HTR-8/SVneo (cell line): ENCODE measurements around the gene KPNA4.
"Not testable (repeated sequence)": the region's sequence is repeated elsewhere in the genome, so short reads cannot be mapped to it uniquely, and the experiment has no call there.

Experiments used
- DNase-seq: peaks from one replicate; pipeline ENCODE4 v3.0.0; 2011; ENCODE audit warnings: low spot score, mixed read lengths; ENCODE audit not compliant: insufficient read length
- FAIRE-seq: peaks from 2 replicates; lab custom pipeline; 2011; peaks lifted over from hg19 to GRCh38; lab: Jason Lieb, UNC

KPNA4 gene

DNA sequence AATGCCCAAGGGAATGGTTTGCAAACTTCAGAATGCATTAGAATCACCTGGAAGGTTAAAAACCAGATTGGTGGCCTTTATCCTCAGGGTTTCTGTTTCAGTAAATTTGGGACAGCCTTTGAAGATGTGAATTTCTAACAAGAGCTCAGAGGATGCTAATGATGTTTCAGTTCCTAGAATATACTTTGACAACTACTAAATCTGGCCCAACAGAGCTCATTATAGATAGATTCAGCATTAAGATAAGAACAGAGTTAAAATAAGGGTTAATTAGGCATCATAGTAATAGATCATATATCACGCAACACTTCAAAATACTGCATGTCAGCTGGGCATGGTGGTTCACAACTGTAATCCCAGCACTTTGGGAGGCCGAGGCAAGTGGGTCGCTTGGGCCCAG lies 9.3 kb upstream of the KPNA4 start:
- FAIRE-seq (no peak), DNase-seq (no peak)

DNA sequence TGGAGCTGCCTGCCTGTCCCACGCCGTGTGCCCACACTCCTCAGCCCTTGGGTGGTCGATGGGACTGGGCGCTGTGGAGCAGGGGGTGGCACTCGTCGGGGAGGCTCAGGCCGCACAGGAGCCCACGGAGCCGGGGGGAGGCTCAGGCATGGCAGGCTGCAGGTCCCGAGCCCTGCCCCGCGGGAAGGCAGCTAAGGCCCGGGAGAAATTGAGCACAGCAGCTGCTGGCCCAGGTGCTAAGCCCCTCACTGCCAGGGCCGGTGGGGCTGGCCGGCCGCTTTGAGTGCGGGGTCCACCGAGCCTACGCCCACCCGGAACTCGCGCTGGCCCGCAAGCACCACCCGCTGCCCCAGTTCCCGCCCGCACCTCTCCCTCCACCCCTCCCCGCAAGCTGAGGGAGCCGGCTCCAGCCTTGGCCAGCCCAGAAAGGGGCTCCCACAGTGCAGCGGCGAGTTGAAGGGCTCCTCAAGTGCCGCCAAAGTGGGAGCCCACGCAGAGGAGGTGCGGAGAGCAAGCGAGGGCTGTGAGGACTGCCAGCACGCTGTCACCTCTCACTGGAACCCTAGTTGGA lies 8.7 kb upstream of the KPNA4 start:
- FAIRE-seq, DNase-seq: not testable (repeated sequence)

DNA sequence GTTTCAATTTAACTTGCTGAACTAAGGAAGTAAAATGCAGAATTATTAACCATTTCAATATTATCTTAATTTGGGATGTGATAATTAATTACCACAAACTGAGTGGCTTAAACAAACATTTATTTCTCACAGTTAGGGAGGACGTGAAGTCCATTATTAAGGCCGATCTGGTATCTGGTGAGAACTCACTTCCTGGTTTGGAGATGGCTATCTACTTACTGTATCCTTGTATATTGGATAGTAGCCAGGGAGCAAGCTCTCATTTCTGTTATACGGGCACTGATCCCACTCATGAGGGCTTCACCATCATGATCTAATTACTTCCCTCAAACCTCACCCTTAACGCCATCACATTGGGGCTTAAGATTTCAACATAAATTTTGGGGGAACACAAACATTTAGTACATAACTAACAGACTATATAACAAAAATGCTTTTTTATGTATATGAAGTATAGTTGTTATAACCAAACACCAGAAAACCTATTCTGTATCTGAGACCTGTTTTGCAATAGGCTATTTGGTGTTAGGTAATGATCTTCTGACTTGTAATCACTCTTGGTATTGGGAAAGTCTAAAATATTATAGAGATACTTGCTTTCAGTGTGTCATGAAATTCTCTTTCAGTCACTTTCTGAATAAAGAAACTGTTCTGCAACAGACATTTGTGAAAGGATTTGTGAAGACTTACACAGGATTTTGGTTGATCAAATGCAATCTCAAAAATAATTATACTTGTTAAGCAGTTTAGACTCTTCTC lies 4.7 kb upstream of the KPNA4 start:
- DNase-seq (no peak), FAIRE-seq (no peak)

DNA sequence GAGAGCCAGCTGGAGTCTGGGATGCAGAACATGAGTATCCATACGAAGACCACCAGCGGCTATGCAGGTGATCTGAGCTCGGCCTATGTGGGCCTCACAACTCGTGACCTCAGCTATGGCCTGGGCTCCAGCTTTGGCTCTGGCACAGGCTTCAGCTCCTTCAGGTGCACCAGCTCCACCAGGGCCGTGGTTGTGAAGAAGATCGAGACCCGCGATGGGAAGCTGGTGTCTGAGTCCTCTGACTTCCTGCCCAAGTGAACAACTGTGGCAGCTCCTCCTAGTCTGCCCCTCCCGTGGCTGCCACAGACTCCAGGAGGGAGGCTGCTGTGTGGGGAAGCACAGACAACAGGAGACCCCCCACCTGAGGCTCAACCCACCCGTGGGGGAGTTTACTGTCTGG lies 3.6 kb upstream of the KPNA4 start:
- no peak for DNase-seq
- FAIRE-seq, result no peak

DNA sequence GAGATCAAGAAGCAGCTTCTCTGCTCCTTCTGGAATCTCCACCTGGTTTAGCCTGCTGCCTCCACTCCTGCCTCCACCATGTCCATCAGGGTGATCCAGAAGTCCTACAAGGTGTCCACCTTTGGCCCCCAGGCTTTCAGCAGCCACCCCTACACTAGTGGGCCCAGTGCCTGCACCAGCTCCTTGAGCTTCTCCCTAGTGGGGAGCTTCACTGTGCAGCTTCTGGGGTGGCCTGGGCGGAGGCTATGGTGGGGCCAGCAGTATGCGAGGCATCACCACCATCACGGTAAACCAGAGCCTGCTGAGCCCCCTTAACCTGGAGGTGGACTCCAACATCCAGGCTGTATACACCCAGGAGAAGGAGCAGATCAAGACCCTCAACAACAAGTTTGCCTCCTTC lies 2.4 kb upstream of the KPNA4 start:
- DNase-seq (no peak), FAIRE-seq (no peak)

DNA sequence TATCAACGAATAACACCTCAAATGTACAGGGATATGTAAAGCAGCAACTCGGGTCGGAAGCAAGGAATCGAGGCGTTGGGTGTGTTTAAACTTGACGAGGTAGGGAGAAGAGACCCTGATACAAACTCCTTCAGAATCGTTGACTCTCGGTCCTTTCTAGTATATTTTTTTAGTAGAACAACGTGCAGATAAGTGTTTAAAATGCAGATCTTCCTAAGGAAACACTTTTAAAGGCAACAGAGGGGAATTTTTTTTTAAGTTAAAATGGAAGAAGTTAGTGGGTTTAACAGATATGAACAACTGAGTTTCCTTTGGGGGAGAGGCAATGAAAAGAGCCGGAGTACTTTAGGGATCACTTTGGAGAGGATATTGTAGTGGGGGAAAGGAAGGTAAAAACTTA lies 1.1 kb upstream of the KPNA4 start:
- FAIRE-seq (no peak), DNase-seq (no peak)

DNA sequence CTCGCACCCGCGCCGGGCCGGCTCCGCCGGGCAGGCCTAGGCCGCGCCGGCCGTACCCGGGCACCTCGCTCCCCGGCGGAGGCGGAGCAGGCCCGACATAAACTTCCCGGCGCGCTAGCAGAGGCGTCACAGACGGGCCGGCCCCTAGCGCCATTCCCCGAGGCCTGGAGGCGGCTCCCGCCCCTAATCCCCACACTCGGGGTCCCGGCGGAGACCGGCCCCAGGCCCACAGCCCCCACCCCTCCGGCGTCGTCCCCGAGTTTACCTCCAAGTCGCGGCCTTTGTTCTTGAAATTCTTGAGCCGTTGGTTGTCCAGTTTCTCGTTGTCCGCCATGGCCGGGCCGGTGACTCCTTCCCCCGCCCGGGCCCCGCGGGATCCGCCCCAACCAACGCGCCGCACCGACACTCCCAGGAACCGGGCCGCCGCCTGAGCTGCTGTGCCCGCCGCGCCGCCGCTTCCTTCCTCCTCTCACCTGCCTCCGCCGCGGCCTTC lies 376 bp downstream of the KPNA4 start:
- no peak for FAIRE-seq
- DNase-seq, result peak; percentile 29

DNA sequence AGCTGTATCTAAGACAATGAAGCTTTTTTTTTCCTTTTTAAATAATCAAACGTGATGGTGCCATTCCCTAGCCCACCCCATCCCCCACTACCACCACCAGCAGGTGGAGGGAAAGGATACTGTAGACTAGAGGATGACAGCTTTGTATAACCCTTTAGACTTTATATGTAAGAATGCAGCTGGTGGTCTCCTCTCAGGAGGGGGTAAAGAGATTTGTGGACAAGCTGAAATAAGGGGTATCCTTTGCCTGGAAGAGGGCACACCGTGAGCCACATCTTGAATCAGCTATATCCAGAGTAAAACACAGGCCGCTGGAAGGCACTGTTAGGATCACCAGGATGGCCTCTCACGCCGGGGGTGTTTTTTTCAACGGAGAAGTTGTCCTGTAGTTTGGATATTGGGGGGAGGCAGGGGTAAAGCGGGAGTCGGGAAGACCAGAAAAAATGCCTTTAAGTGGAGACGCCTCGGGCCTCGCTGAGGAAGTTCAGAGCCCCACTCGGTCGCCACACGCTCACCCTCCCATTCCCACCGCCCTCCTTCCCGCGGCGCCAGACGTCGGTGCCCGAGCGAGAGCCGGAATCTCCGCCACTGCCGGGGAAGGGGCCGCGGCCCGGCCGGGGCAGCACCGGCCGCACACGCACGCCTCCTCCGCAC lies 986 bp downstream of the KPNA4 start:
- FAIRE-seq (no peak), DNase-seq (no peak)

DNA sequence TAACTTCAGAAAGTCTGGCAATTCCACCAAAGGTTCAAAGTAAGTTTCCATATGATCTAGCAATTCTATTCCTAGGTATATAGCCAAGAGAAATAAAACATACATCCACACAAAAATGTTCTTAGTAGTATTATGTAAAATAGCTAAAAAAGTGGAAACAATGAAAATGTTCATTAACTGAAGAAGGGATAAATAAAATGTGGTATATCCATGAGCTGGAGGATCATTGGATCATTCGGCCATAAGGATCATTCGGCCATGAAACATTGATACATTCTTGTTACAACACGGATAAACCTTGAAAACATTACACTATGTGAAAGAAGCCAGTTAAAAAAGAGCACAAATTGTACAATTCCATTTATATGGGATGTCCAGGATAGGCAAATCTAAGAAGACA lies 2.4 kb downstream of the KPNA4 start:
- DNase-seq, result no peak
- no peak for FAIRE-seq

DNA sequence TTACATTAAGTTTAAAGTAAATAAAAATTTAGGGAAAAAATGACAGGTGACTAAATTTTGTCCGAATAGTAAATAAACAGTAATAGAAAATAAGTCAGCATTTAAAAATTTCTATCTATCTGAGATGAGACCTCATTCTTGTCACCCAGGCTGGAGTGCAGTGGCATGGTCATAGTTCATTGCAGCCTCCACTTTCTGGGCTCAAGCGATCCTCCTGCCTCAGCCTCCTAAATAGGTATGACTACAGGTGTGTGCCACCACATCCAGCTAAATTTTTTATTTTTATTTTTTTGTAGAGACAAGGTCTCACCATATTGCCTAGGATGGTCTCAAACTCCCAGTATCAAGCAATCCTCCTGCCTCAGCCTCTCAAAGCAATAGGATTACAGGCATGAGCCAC lies 7.8 kb downstream of the KPNA4 start:
- no peak for DNase-seq
- FAIRE-seq, result no peak

DNA sequence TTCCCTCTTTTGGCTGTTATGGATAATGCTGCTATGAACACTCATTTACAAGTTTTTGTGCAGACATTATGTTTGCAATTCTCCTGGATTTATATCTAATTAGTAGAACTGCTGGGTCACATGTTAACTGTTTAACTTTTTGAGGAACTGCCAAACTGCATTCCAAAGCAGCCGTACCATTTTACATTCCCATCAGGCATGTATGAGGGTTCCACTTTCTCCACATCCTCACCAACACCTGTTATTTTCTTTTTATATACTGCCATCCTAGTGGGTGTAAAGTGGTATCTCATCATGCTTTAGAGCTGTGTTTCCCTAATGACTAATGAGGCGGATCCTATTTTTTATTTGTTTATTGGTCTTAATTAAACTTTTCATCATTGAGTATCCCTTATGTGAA lies 9.2 kb downstream of the KPNA4 start:
- FAIRE-seq (no peak), DNase-seq (no peak)

DNA sequence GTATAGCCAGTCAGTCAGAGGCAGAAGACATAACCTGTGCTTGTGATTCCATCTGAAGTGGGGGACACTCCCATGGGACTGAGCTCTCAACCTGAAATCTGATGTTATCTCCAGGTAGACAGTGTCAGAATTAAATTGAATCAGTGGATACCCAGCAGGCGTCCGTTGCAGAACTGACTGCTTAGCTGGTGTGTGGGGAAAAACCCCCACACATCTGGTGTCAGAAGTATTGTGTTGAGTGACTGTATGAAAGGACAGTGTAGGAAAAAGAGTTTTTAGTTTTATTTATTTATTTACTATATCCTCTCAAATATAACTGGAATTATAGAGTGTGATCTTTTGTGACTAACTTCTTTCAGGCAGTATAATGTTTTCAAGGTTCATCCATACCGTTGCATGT lies 10.4 kb downstream of the KPNA4 start:
- FAIRE-seq (no peak), DNase-seq (no peak)

DNA sequence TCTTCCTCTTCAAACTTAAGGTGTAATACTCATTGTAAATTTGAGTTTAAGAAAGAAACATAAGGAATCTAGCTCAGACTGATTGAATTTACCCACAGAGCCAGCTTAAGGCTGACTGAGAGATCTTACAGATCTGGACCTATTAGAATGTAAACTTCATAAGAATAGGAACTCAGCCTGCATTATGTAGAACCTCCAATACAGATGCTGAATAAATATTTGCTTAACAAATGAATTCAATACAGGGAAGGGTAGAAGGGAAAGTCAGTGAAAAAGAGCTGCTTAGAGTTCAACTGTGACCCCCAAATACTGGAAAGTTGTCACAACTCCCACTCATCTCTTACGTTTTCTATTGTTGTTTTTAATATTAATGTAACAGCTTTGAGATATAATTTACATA lies 11.5 kb downstream of the KPNA4 start:
- DNase-seq (no peak), FAIRE-seq (no peak)

DNA sequence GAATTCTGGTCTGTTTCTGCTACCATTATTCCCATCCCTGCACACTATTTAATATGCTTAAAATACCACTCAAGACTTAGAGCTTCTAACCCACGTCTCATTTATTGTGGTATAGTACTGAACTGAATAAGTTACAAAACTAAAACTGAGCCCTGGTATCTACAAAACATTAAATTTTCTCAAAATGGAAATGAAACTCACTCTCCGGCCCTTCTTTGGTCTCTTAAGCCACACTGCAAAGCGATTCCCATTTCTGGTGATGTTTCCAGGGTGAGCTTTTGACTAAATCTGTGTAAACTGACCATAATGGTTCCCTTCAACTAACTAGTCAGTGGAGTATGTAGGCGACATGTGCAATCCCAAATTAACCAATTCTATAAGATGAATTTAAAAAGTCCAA lies 18.6 kb downstream of the KPNA4 start:
- FAIRE-seq, result no peak
- DNase-seq, result no peak

DNA sequence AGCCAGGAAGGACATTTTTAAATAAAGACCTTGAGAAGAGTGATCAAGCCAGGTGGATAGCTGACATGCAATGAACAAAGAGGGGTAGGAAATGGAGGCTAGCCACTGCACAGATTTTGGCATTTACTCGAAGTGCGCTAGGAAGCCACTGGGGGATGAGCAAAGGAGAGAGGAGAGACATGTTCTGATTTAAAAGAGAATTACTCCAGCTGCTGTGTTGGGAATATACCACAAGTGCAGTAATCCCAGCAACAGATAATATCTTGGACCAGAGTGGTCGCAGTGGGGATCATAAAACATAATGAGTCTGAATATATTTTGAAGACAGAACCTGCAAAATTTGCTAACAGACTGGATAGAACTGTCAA lies 19.9 kb downstream of the KPNA4 start:
- no peak for DNase-seq
- no peak for FAIRE-seq

DNA sequence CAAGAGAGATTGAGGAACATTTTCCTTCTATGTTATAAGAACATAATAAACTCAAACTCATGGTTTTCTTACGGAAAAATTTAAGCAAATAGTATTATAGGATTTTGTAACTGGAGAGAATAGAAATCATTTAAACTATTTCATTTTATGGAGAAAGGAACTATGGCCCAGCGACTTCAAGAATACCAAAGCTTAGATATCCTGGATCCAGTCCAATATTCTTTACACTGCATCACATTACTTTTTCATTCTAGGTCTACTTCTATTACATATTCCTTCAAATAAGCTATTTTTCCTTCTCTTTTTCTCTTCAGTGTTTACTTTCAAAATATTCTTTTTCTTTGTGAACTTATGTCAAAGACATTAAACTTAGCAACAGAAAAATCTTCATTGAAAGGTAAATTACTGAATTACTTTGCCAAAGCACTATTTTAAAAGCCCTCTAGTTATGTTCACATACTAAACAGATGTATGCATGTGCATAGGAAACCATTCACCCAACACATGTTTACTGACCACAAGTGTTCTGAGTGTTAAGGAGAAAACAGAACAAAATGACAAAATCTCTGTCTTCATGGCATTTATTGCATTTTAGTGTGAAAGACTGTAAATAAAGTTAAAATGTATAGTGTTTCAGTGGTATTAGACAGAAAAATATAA lies 20.4 kb downstream of the KPNA4 start:
- FAIRE-seq, result no peak
- no peak for DNase-seq

DNA sequence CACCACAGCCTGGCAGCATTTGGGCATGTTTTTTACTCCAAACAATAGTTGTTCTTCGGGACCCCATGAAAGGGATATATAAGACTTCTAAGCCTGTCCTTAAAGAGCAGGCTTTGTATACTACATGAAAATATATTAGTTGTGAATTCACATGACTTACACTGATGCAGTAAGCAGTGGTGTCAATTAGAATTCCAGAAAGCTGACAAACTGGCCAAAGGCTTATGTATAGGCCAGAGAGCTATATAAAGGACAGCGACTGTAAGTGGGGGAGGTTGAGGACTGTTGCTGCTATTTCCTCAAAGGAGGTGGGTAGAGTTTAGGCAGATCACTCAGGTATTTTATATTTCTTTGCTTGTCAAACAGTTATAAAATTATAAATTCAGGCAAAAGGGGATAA lies 24.8 kb downstream of the KPNA4 start:
- no peak for FAIRE-seq
- DNase-seq, result no peak

DNA sequence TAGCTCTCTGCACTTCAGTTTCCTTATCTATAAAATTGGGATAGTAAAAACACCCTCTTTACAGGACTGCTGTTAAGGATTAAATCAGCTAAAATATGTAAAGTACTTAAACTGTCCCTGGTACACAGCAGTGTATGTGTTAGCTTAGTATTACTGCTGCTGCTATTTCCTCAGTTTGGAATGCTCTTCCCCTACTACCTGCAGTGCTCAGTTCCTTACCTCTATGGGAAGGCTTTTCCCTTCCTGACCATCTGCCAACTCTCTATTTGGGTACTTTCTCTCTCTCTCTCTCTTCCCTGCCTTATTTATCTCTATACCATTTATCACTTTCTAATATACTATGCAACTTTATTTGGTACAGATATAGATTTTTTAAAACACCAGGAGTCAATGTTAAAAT lies 26.5 kb downstream of the KPNA4 start:
- DNase-seq (no peak), FAIRE-seq (no peak)

DNA sequence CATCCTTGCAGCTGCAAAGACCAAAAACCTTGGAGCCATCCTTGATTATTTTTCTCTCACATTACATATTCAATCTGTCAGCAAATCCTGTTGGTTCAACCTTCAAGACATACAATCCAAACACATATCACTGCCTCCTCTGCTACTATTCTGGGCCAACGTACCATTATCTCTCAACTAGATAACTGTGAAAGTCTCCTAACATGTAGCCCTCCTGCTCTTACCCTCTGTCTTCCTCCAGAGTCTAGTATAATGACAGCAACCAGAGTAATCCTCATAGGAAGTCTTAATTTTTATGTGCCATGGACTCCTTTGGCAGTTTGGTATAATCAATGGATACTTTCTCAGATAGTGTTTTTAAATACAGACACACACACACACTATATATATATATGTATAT lies 27.6 kb downstream of the KPNA4 start:
- DNase-seq (no peak), FAIRE-seq (no peak)

DNA sequence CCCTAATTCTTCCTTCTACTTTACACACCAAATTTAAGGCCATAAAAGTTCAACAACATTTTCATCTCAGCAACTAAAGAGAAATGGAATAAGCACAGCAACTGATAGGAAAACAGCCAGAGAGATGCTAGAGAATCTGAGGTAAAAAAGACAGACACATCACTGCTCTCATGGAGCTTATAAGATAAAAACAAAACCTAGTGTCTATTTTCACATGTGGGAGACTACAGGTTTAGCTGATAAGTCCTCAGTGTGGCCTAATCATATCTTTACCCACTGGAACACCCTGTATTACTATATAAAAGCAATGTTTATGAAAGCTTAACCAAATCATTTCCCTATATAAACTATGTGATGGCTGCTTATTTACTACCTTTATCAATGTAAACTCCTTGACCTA lies 33.0 kb downstream of the KPNA4 start:
- FAIRE-seq (no peak), DNase-seq (no peak)

DNA sequence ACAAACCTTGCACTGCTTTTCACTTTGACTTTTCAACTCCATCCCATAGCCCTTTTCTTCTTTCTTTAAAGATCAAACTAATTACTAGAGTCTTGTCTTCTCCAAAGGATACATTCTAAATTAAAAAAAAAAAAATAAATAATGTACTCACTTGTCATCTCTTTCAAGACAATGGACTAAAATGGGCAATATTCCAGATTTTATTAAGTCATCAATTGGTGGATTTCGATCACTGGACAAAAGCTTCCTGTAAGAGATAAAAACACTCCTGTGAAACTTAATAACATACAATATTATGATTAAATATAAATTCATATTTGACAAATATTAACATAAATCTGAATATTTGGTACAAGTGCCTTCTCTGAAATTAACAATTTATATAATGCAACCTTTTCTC lies 34.1 kb downstream of the KPNA4 start:
- no peak for FAIRE-seq
- DNase-seq, result no peak
